Mucosa of rectum (tissue), 2 donors: ENCODE data around the gene INHA.
A peak's percentile ranks its signal among the peaks of the same experiment; 100 is the strongest.

ENCODE experiments used
- H3K27ac ChIP-seq, 2 donors: one replicate each; pipeline ENCODE4 v1.7.0; 2013; ENCODE audit warnings: inconsistent platforms in 2 of 2, low read depth in 2 of 2, low read length in 2 of 2
- H3K27me3 ChIP-seq, 2 donors: one replicate each; pipeline ENCODE4 v1.7.0; 2013; ENCODE audit warnings: low read length in 2 of 2; ENCODE audit not compliant: control insufficient read depth in 2 of 2, insufficient read depth in 2 of 2
- H3K36me3 ChIP-seq, 2 donors: one replicate each; pipeline ENCODE4 v1.7.0; 2013; ENCODE audit warnings: low read length in 2 of 2; ENCODE audit not compliant: control insufficient read depth in 2 of 2, insufficient read depth in 2 of 2
- H3K4me1 ChIP-seq, 2 donors: one replicate each; pipeline ENCODE4 v1.7.0; 2013; ENCODE audit warnings: low read length in 2 of 2, mild to moderate bottlenecking in 1 of 2; ENCODE audit not compliant: control insufficient read depth in 2 of 2, insufficient read depth in 2 of 2
- H3K4me3 ChIP-seq, 2 donors: one replicate each; pipeline ENCODE4 v1.7.0; 2013; ENCODE audit warnings: low read length in 2 of 2
- H3K9ac ChIP-seq, 2 donors: one replicate each; pipeline ENCODE4 v1.7.0; 2013; ENCODE audit warnings: low read length in 2 of 2, low read depth in 1 of 2, mild to moderate bottlenecking in 1 of 2
- H3K9me3 ChIP-seq, 2 donors: one replicate each; pipeline ENCODE4 v1.7.0; 2013; ENCODE audit warnings: low read length in 2 of 2; ENCODE audit not compliant: control insufficient read depth in 2 of 2
- donor health status: healthy.
- donor health status: Normal muscosa, but diverticular disease.

The INHA gene, protein sequence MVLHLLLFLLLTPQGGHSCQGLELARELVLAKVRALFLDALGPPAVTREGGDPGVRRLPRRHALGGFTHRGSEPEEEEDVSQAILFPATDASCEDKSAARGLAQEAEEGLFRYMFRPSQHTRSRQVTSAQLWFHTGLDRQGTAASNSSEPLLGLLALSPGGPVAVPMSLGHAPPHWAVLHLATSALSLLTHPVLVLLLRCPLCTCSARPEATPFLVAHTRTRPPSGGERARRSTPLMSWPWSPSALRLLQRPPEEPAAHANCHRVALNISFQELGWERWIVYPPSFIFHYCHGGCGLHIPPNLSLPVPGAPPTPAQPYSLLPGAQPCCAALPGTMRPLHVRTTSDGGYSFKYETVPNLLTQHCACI

DNA sequence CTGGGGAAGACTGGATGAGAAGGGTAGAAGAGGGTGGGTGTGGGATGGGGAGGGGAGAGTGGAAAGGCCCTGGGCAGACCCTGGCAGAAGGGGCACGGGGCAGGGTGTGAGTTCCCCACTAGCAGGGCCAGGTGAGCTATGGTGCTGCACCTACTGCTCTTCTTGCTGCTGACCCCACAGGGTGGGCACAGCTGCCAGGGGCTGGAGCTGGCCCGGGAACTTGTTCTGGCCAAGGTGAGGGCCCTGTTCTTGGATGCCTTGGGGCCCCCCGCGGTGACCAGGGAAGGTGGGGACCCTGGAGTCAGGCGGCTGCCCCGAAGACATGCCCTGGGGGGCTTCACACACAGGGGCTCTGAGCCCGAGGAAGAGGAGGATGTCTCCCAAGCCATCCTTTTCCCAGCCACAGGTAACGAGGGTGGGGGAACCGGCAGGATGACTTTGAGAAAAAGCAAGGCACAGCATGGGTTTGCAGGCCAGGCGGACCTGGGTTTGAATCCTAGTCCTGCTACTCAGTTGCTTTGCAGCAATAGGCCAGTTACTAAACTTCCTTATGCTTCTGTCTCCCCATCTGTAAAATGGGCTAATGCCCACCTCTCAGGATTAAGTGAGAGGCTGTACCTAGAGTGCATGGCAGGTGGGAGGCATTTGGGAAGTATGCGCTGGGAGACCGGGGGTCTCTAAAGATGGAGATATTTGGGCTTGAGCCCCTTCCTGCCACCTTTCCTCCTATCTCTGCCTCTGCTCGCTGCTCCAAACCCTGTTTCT lies at the start of gene INHA:
TSS of gene INHA (plus strand) at position 74 of the 765 bp plus-strand sequence. CDS start at position 139, 65 bp downstream.
- no peak within 1 kb of the TSS for H3K27ac ChIP-seq
- H3K9ac ChIP-seq, result peak within 1 kb of the TSS in 1 of 2 donors; percentile 38

DNA sequence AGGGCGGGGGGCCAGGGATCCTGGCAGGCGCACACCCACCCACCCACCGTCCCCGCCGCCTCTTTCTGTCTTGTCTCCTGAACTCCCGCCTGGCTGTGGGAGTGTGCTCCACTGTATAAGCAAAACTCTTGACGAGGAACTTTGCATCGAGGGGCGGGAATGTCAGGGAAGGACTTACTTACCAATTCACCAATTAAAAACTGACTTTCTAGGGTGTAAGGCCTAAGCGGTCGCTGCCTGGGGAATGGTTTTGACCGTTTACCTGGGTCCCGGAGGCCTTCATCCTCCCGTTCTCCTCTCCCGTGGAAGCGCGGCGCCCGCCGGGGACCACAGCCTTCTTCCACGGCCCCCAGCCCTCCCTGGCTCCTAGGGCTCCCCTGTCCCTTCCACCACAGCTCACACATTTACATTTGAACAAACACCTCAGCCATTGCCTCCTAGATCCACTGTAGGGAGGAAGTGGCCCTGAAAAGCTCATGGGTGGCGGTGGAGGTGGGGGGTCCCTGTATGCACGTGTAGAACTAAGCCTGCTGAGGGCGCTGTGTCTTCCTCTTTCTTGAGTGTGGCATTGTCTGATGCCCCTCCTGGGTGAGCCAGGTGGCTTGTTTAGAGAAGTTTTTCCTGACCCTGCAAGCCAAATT lies 49.0 kb upstream of the INHA start:
- no peaks in the 10 kb centered on the region for H3K36me3 ChIP-seq
- no peaks in the 10 kb centered on the region for H3K4me1 ChIP-seq
- H3K9ac ChIP-seq, result no peak overlapping the region
- H3K27me3 ChIP-seq, result peaks cover 41 to 59% of the 10 kb centered on the region in 2 donors
- H3K4me3 ChIP-seq, result no peak overlapping the region
- H3K27ac ChIP-seq, result no peak overlapping the region
- no peaks in the 10 kb centered on the region for H3K9me3 ChIP-seq

More for the DNA sequence above, at the start of gene INHA:
- Histone ChIP-seq H3K27me3 (peaks cover 12 to 26% of the 10 kb centered on the region in 2 donors), H3K36me3 (no peaks in the 10 kb centered on the region), H3K9me3 (no peaks in the 10 kb centered on the region), H3K4me1 (peaks cover 4% of the 10 kb centered on the region in 2 donors), H3K4me3 (peak within 1 kb of the TSS in 1 of 2 donors; percentile 10)

DNA sequence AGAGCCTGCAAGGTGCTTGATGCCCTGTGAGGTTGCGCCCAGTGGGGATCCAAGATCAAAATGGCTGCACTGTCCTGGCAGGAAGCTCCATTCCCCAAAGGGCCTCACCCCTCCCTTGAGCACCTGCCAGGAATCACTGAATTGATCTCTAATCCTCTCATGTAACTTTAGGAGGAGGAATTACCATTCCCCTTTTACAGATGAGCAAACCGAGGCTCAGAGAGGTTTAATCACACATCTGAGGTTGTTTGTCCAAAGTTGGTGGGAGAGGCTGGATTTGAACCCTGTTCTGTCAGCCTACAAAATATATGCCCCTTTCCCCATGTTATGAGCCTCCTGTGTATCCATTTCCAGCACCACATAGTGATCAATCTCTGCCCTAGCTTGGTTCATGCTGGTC lies 47.3 kb upstream of the INHA start:
- Histone ChIP-seq H3K4me3 (no peak overlapping the region), H3K27ac (no peak overlapping the region), H3K9me3 (no peaks in the 10 kb centered on the region), H3K9ac (no peak overlapping the region), H3K27me3 (peaks cover 50 to 67% of the 10 kb centered on the region in 2 donors), H3K36me3 (no peaks in the 10 kb centered on the region), H3K4me1 (peaks cover 0 to under 1% of the 10 kb centered on the region in 2 donors)

DNA sequence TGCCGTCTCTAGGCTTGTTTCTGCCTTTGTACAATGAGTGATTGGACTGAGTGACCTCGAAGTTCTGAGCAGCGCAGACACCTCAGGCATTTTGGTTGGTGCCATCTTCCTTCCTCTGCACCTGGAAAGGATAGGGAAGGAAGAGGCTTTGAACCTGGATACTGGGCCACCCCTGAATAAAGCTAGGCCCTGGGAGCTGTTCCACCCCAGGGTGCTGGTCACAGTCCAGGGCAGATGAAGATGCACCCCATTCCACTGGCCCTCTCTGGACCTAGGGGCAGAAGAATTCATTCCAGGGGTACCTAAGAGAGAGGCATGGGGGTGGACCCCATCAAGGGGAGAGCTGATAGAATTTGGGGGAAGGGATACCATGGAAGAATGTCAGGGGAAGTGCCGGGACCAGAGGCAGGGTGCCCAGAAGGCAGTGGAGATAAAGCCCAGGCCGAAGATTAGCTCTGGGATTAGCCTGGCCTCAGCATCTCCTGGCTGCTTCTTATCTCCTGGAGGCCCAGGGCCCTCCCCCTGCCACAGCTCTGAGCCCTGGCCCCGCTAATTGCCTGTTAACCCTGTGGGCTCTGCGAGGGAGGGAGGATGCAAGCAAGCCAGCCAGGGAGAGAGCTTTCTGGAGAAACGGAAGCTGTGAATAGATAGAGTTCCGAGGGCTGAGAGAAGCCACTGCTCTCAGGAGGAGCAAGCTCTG lies 46.4 kb upstream of the INHA start:
- no peak overlapping the region for H3K27ac ChIP-seq
- H3K4me3 ChIP-seq, result no peak overlapping the region
- H3K36me3 ChIP-seq, result no peaks in the 10 kb centered on the region
- H3K9me3 ChIP-seq, result no peaks in the 10 kb centered on the region
- H3K9ac ChIP-seq, result no peak overlapping the region
- peaks cover 0 to 3% of the 10 kb centered on the region in 2 donors for H3K4me1 ChIP-seq
- peaks cover 52 to 68% of the 10 kb centered on the region in 2 donors for H3K27me3 ChIP-seq

DNA sequence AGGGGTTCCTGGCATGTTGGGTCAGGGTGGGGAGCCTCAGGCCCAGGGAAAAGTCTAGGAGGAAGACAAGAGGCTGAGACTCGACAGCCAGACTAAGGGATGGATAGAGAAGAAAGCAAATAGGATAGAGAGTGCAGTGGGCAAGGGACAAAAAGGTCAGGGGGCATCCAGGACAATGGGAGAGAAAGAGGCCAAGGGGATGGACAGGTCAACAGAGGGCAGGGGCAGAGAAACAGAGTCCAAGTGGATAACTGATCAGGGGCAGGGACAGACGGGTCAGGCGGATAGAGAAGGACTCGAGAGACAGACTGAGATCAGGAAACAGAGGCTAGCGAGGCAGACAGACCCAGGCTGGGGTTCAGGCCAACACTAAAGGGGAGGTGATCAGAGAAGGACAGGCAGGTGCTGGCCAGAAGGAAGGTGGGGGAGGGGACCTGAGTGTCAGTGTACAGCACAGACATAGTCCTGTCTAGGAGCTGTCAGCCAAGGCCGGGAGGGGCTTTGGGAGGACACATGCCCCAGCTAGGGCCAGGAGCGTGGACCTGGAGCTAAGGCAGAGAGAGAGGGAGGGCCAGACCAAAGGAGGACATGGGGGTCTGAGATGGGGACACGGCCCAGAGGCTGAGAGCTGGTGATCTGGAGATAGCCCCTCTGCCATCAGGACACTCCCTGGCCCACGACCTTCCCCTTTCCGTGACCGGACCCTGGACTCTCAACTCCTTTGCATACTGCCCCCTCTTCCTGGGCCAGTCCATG lies 45.6 kb upstream of the INHA start:
- no peak overlapping the region for H3K27ac ChIP-seq
- H3K27me3 ChIP-seq, result peaks cover 44 to 64% of the 10 kb centered on the region in 2 donors
- H3K4me3 ChIP-seq, result no peak overlapping the region
- H3K36me3 ChIP-seq, result no peaks in the 10 kb centered on the region
- H3K4me1 ChIP-seq, result peaks cover 0 to 3% of the 10 kb centered on the region in 2 donors
- H3K9me3 ChIP-seq, result no peaks in the 10 kb centered on the region
- H3K9ac ChIP-seq, result no peak overlapping the region

DNA sequence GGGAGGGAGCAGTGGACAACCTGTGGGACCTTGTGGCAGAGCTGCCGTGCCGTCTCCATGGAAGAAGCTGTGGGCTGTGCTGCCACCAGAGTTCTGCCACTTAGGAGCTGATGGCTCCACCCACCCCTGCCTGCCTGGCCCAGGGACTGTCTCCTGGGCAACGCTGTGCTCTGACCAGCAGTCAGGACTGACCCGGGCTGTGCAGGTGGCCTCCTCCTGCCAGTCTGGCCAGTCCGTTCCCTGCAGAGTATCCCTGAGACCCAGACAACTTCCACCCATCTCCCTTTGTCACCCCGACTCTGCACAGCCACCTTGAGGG lies 45.1 kb upstream of the INHA start:
- peaks cover 39 to 61% of the 10 kb centered on the region in 2 donors for H3K27me3 ChIP-seq

DNA sequence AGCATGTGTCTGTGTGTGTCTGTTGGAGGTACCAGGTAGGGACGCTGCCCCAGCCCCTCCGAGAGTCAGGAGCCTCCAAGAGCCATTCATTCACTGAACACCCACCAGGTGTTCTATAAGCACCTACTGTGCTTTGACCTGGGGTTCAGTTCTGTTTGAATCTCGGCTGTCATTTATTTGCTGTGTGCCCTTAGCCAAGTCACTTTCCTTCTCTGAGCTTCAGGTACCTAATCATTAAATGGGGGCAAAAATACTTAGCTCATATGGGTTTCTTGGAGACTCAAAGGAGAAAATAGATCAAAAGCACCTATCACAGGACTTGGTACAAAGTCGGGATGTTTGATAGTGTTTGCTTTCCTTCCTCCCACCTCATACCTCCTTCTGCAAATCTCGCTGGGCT lies 44.6 kb upstream of the INHA start:
- H3K27ac ChIP-seq, result no peak overlapping the region
- no peak overlapping the region for H3K9ac ChIP-seq
- no peaks in the 10 kb centered on the region for H3K9me3 ChIP-seq
- no peaks in the 10 kb centered on the region for H3K36me3 ChIP-seq
- no peak overlapping the region for H3K4me3 ChIP-seq
- H3K4me1 ChIP-seq, result peaks cover 0 to 3% of the 10 kb centered on the region in 2 donors
- H3K27me3 ChIP-seq, result peaks cover 41 to 60% of the 10 kb centered on the region in 2 donors

More for the DNA sequence above, 45.1 kb upstream of the INHA start:
- Histone ChIP-seq H3K27ac (no peak overlapping the region), H3K4me3 (no peak overlapping the region), H3K9me3 (no peaks in the 10 kb centered on the region), H3K9ac (no peak overlapping the region), H3K4me1 (peaks cover 0 to 3% of the 10 kb centered on the region in 2 donors), H3K36me3 (no peaks in the 10 kb centered on the region)

DNA sequence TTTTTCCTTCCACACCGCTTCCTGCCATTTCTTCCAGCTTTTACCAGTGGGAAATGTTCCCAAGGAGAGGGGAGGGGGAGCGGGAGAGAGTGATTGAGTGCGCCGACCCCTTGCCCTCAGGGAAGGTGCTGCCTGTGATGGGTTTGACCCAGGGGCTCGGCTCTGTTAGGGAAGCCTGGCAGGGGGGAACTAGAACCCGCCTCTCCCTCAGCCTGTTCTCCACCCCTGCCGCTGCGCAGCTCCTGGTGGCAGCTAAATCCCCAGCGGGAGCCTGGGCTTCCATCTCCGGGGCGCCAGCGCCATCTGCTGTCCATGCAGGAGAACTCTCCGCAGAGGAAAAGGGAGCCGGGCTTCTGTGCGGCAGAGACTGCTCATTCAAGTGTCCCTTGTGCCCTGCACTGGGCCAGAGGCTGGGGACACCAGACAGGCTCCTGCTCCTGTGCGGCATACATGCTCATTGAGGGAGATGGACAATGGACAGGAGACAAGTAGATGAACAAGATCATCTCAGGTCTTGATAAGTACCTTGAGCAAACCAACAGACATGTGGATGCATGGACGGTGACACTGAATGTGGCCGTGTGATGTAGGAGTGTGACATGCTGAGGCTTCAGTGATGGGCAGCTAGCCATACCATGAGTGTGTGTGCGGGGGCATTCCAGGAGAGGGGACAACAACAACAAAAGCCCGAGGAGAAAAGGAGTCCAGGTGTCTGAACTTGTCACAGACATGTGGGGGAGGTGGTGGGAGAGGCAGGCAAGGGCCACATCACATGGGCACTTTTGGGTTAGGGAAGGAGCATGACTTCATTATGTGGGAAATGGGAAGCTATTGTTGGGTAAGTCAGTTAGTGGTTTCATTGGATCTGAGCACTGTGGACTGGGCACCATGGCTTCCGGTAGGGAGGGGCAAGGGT lies 41.8 kb upstream of the INHA start:
- H3K9me3 ChIP-seq, result no peaks in the 10 kb centered on the region
- H3K27ac ChIP-seq, result no peak overlapping the region
- H3K4me1 ChIP-seq, result peaks cover 0 to 3% of the 10 kb centered on the region in 2 donors
- H3K36me3 ChIP-seq, result no peaks in the 10 kb centered on the region
- peaks cover 27 to 44% of the 10 kb centered on the region in 2 donors for H3K27me3 ChIP-seq
- H3K4me3 ChIP-seq, result no peak overlapping the region
- H3K9ac ChIP-seq, result no peak overlapping the region
